ENCODE measurements around the gene ZNF668. TPM values are rescaled to one million over a fixed set of nuclear protein-coding genes. Genes with fewer than 3 reads are reported as not detected.

Gene ZNF668
- total and polyA plus RNA-seq, 7 donors: 4.8 to 12.5 (median 6.4) TPM

DNA sequence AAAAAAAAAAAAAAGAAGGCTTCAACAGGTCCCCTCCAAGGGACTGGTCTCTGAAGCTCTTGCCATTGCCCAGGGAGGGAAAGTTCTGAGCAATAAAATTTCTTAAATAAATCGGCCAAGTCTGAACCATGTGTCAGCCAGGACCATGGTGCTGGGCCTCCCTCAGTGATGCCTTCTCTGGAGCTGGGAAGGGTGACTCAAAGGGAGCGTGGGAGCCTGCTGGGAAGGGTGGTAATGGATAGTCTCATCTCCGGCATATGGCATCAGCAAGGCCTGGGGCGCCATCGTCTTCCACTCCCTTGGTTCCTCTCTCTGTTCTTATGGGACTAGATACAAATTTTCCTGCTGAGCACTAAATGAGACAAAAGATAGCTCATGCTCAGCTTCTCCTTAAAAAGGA, 18.3 kb upstream of the ZNF668 start:
- intact Hi-C loops (cut with DNase I): no loop called here
- Histone ChIP-seq H3K4me3 (no peak overlapping the region), H3K27me3 (no peaks in the 10 kb centered on the region), H3K27ac (peak overlapping the region in 1 of 4 donors; percentile 2), H3K9me3 (no peaks in the 10 kb centered on the region), H3K36me3 (peaks cover 7 to 33% (median 10%) of the 10 kb centered on the region in 4 donors), H3K4me1 (peaks cover 0 to 23% (median 16%) of the 10 kb centered on the region in 4 donors)
- TF ChIP-seq EP300 (IDR thresholded peaks at IDR 0.05) (no peak), POLR2AphosphoS5 (IDR thresholded peaks at IDR 0.05) (no peak), CTCF (IDR thresholded peaks at IDR 0.05) (no peak), POLR2A (IDR thresholded peaks at IDR 0.05) (no peak)
- DNase-seq: no peak
- WGBS, 2 donors: 96 to 97% methylated on average over 5 of the region's 5 CpGs

- H3K9me3 ChIP-seq: no peaks in the 10 kb centered on the region
- DNase-seq: no peak
- H3K4me1 ChIP-seq: peaks cover 0 to 23% (median 16%) of the 10 kb centered on the region in 4 donors
- no peak for TF ChIP-seq CTCF (IDR thresholded peaks at IDR 0.05)
- TF ChIP-seq EP300 (IDR thresholded peaks at IDR 0.05): no peak
- TF ChIP-seq POLR2A (IDR thresholded peaks at IDR 0.05): no peak
- no peak for TF ChIP-seq POLR2AphosphoS5 (IDR thresholded peaks at IDR 0.05)
- intact Hi-C loops (cut with DNase I): no loop called here
- H3K27me3 ChIP-seq: no peaks in the 10 kb centered on the region
- no peak overlapping the region for H3K27ac ChIP-seq
- WGBS, 2 donors: 92 to 94% methylated on average over 2 of the region's 2 CpGs
- no peak overlapping the region for H3K4me3 ChIP-seq
- H3K36me3 ChIP-seq: peaks cover 7 to 44% (median 11%) of the 10 kb centered on the region in 4 donors
These were observed 16.5 kb upstream of the ZNF668 start for GRCh38 chr16:31090540-31090939.

DNA sequence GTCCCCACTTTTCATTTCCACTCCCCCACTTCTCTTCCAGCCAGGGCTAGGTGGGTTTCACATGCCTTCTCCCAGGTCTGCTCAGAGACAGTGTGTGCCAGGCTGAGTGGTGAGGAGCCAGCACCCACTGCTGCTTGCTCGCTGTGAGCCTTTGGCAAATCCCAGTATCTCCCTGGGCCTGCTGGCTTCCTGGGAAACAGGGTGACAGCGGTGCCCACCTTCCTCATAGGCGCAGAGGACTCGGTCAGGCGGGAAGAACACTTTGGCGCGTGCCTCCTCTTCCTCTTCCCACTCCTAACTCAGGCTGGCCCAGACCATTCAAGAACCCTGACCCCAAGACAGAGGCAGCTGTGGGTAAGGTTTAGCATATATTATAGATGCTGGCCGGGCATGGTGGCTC, 15.2 kb upstream of the ZNF668 start:
- Histone ChIP-seq H3K27ac (no peak overlapping the region), H3K27me3 (no peaks in the 10 kb centered on the region), H3K36me3 (peaks cover 7 to 58% (median 11%) of the 10 kb centered on the region in 4 donors), H3K4me1 (peaks cover 0 to 18% (median 13%) of the 10 kb centered on the region in 4 donors), H3K4me3 (no peak overlapping the region), H3K9me3 (no peaks in the 10 kb centered on the region)
- no peak for DNase-seq
- intact Hi-C loops (cut with DNase I): no loop called here
- TF ChIP-seq POLR2AphosphoS5 (IDR thresholded peaks at IDR 0.05): no peak
- TF ChIP-seq POLR2A (IDR thresholded peaks at IDR 0.05): no peak
- TF ChIP-seq EP300 (IDR thresholded peaks at IDR 0.05): no peak
- TF ChIP-seq CTCF (IDR thresholded peaks at IDR 0.05): no peak
- WGBS, 2 donors: 91 to 96% methylated on average over 8 of the region's 8 CpGs

DNA sequence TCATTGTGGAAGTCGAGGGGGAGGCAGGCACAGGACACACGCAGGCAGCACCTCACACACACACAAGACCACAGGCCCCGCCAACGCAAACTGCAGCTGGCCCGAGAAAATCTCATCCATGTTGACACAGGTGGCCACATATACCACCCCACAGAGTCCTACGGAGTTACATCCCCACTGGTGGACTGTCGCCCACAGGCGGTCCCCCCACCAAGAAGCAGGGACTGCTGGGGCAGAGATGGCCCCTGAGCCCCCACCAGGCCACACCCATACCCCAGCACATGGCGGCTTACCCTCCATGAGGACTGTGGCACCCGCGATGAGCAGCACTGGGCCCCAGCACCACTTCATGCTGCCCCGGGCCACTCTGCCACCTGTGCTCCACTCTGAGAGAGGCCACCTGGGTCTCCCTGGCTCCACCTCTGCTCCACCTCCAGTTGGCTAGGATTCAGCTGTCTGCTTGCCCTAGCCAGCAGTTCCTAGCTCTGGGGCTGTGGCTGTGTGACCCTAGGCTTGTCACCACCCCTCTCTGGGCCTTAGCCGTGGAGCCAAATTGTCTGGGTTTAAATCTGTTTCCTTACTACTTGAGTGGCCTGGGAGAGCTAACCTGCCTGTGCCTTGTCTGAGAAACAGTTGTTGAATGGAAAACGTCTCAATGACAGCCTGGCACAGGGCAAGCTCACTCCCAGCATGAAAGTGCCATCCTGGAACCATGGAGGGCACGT, 14.6 kb upstream of the ZNF668 start, which contains the start of gene PRSS53:
Gene PRSS53, minus strand, starts transcription at position 485 of the 725 bp plus-strand sequence. Its CDS starts 134 bp downstream, at position 351.
- intact Hi-C loops (cut with DNase I): no loop called here
- Histone ChIP-seq H3K9me3 (no peaks in the 10 kb centered on the region), H3K36me3 (peaks cover 7 to 64% (median 13%) of the 10 kb centered on the region in 4 donors), H3K4me3 (no peak within 1 kb of the TSS), H3K27ac (no peak within 1 kb of the TSS), H3K27me3 (no peaks in the 10 kb centered on the region), H3K4me1 (peaks cover 0 to 12% (median 9%) of the 10 kb centered on the region in 4 donors)
- no peak for DNase-seq
- 77 to 88% methylated on average over 15 of the region's 15 CpGs for WGBS, 2 donors
- no peak for TF ChIP-seq POLR2A (IDR thresholded peaks at IDR 0.05)
- TF ChIP-seq CTCF (IDR thresholded peaks at IDR 0.05): no peak
- no peak for TF ChIP-seq EP300 (IDR thresholded peaks at IDR 0.05)
- no peak for TF ChIP-seq POLR2AphosphoS5 (IDR thresholded peaks at IDR 0.05)

Data from sigmoid colon (tissue), 7 donors.